Glutamatergic neuron (in vitro differentiated cells): ENCODE results near the gene PPP3CB. TPM values are rescaled to one million over a fixed set of nuclear protein-coding genes. Genes with fewer than 3 reads are reported as not detected.

Experiments
- DNase-seq: peaks from one replicate; pipeline ENCODE4 v3.0.0; 2022
- H3K27ac Mint-ChIP-seq: one replicate; pipeline ENCODE4 v1.8.0; 2020; ENCODE audit warnings: mild to moderate bottlenecking, mixed read lengths, inconsistent platforms; ENCODE audit not compliant: unreplicated experiment
- H3K27me3 Mint-ChIP-seq: one replicate; pipeline ENCODE4 v1.8.0; 2020; ENCODE audit warnings: mild to moderate bottlenecking, moderate library complexity, mixed read lengths, inconsistent platforms; ENCODE audit not compliant: unreplicated experiment
- H3K36me3 Mint-ChIP-seq: one replicate; pipeline ENCODE4 v1.8.0; 2020; ENCODE audit warnings: mild to moderate bottlenecking, mixed read lengths, inconsistent platforms; ENCODE audit not compliant: unreplicated experiment
- H3K4me1 Mint-ChIP-seq: one replicate; pipeline ENCODE4 v1.8.0; 2020; ENCODE audit warnings: mild to moderate bottlenecking, low read depth, mixed read lengths, inconsistent platforms; ENCODE audit not compliant: unreplicated experiment
- H3K4me3 Mint-ChIP-seq: one replicate; pipeline ENCODE4 v1.8.0; 2020; ENCODE audit warnings: mild to moderate bottlenecking, mixed read lengths, inconsistent platforms; ENCODE audit not compliant: unreplicated experiment
- H3K9me3 Mint-ChIP-seq: one replicate; pipeline ENCODE4 v1.8.0; 2020; ENCODE audit warnings: mild to moderate bottlenecking, moderate library complexity, mixed read lengths, inconsistent platforms; ENCODE audit not compliant: unreplicated experiment
- CTCF ChIP-seq: fragments of 200-600 bp; sonication (generic); IDR thresholded peaks from one replicate; pipeline ENCODE4 v1.5.0; 2021; ENCODE audit not compliant: partially characterized antibody, unreplicated experiment
- total RNA-seq: library from RNA; stranded (reverse); fragmentation: NEBNext Ultra II Directional; extraction: Animal tissue kit (Norgen Biotek cat#: 25700); gene quantifications from one replicate; pipeline ENCODE4 v1.2.1, GENCODE V29; 2021; ENCODE audit not compliant: unreplicated experiment

PPP3CB gene
- total RNA-seq, 1 donor from 2014 or later = 67.9 TPM

GRCh38 chr10:73509695-73510094 lies 13.9 kb upstream of the PPP3CB start:
- no peak overlapping the region for H3K27ac Mint-ChIP-seq
- no peaks in the 10 kb centered on the region for H3K4me1 Mint-ChIP-seq
- H3K36me3 Mint-ChIP-seq = no peaks in the 10 kb centered on the region
- no peak for DNase-seq
- no peaks in the 10 kb centered on the region for H3K9me3 Mint-ChIP-seq
- no peaks in the 10 kb centered on the region for H3K27me3 Mint-ChIP-seq
- TF ChIP-seq CTCF = no peak
- no peak overlapping the region for H3K4me3 Mint-ChIP-seq

- TF ChIP-seq CTCF = no peak
Measured at GRCh38 chr10:73506491-73506890, 10.7 kb upstream of the PPP3CB start.

GRCh38 chr10:73506074-73506473 lies 10.2 kb upstream of the PPP3CB start:
- H3K9me3 Mint-ChIP-seq = no peaks in the 10 kb centered on the region
- no peaks in the 10 kb centered on the region for H3K36me3 Mint-ChIP-seq
- no peaks in the 10 kb centered on the region for H3K4me1 Mint-ChIP-seq
- no peak overlapping the region for H3K4me3 Mint-ChIP-seq
- H3K27me3 Mint-ChIP-seq = no peaks in the 10 kb centered on the region
- no peak for TF ChIP-seq CTCF
- H3K27ac Mint-ChIP-seq = no peak overlapping the region
- DNase-seq = no peak

More at GRCh38 chr10:73506491-73506890, 10.7 kb upstream of the PPP3CB start:
- Mint-ChIP-seq H3K27me3 (no peaks in the 10 kb centered on the region), H3K4me1 (no peaks in the 10 kb centered on the region), H3K4me3 (no peak overlapping the region), H3K27ac (no peak overlapping the region), H3K9me3 (no peaks in the 10 kb centered on the region), H3K36me3 (no peaks in the 10 kb centered on the region)
- no peak for DNase-seq

- no peak for DNase-seq
- TF ChIP-seq CTCF = no peak
- Mint-ChIP-seq H3K4me3 (no peak overlapping the region), H3K4me1 (no peaks in the 10 kb centered on the region), H3K9me3 (no peaks in the 10 kb centered on the region), H3K36me3 (no peaks in the 10 kb centered on the region), H3K27ac (no peak overlapping the region), H3K27me3 (peaks cover 3% of the 10 kb centered on the region)
Measured at GRCh38 chr10:73503037-73503436, 7.2 kb upstream of the PPP3CB start.

- H3K27me3 Mint-ChIP-seq = peaks cover 3% of the 10 kb centered on the region
- no peak overlapping the region for H3K4me3 Mint-ChIP-seq
- H3K36me3 Mint-ChIP-seq = no peaks in the 10 kb centered on the region
Measured at GRCh38 chr10:73501651-73502050, 5.8 kb upstream of the PPP3CB start.

More at GRCh38 chr10:73501651-73502050, 5.8 kb upstream of the PPP3CB start:
- no peak for DNase-seq
- no peak for TF ChIP-seq CTCF
- Mint-ChIP-seq H3K27ac (no peak overlapping the region), H3K9me3 (peaks cover 4% of the 10 kb centered on the region), H3K4me1 (peaks cover 11% of the 10 kb centered on the region)
